Liver (tissue), 9 donors: ENCODE results near the gene PEAR1. TPM values are rescaled to one million over a fixed set of nuclear protein-coding genes. Genes with fewer than 3 reads are reported as not detected.

Source experiments
- DNase-seq: peaks from one replicate; pipeline ENCODE4 v3.0.0-alpha.2; 2017; ENCODE audit warnings: low spot score
- H3K27ac ChIP-seq, 2 donors: one replicate each; pipeline ENCODE4 v1.7.0; 2013; ENCODE audit warnings: inconsistent platforms in 2 of 2, low read length in 2 of 2, control low read depth in 1 of 2, low read depth in 1 of 2, mild to moderate bottlenecking in 1 of 2
- H3K27me3 ChIP-seq, 4 donors: one replicate each; pipeline versions ENCODE4 v1.6.1 to v1.7.0; 2013; ENCODE audit warnings: low read length in 3 of 4, inconsistent platforms in 1 of 4, mild to moderate bottlenecking in 1 of 4, moderate library complexity in 1 of 4; ENCODE audit not compliant: control insufficient read depth in 4 of 4, insufficient read depth in 4 of 4
- H3K36me3 ChIP-seq, 4 donors: one replicate each; pipeline versions ENCODE4 v1.6.1 to v1.7.0; 2013; ENCODE audit warnings: low read length in 3 of 4, mild to moderate bottlenecking in 3 of 4, low read depth in 1 of 4, moderate library complexity in 1 of 4; ENCODE audit not compliant: control insufficient read depth in 4 of 4, insufficient read depth in 3 of 4
- H3K4me1 ChIP-seq, 4 donors: one replicate each; pipeline versions ENCODE4 v1.6.1 to v1.7.0; 2013; ENCODE audit warnings: low read length in 3 of 4, mild to moderate bottlenecking in 3 of 4, moderate library complexity in 1 of 4; ENCODE audit not compliant: control insufficient read depth in 4 of 4, insufficient read depth in 4 of 4
- H3K4me3 ChIP-seq, 3 donors: one replicate each; pipeline versions ENCODE4 v1.6.1 to v1.7.0; 2013; ENCODE audit warnings: low read length in 3 of 3, control low read depth in 1 of 3, low read depth in 1 of 3, mild to moderate bottlenecking in 1 of 3
- H3K9ac ChIP-seq, 2 donors: one replicate each; pipeline ENCODE4 v1.7.0; 2013; ENCODE audit warnings: low read length in 2 of 2, mild to moderate bottlenecking in 2 of 2, moderate library complexity in 2 of 2, control low read depth in 1 of 2, low read depth in 1 of 2
- H3K9me3 ChIP-seq, 4 donors: one replicate each; pipeline versions ENCODE4 v1.6.1 to v1.7.0; 2013; ENCODE audit warnings: low read length in 3 of 4; ENCODE audit not compliant: control insufficient read depth in 4 of 4
- CTCF ChIP-seq: fragments of 150-350 bp; IDR thresholded peaks from 2 replicates; pipeline ENCODE4 v1.5.1; 2017; ENCODE audit warnings: improper control_type of control experiment, low read depth, low read length; ENCODE audit not compliant: missing input control
- EGR1 ChIP-seq, 2 donors: IDR thresholded peaks; 2 replicates each; pipeline ENCODE4 v1.6.1; 2016 to 2018; ENCODE audit warnings: antibody characterized with exemption in 2 of 2, low read depth in 2 of 2
- FOXA2 ChIP-seq: IDR thresholded peaks from 2 replicates; pipeline ENCODE4 v1.6.1; 2016; ENCODE audit warnings: antibody characterized with exemption
- GABPA ChIP-seq, 2 donors: IDR thresholded peaks in 1 of 2; conservative IDR thresholded peaks in 1 of 2; 2 replicates each; pipeline ENCODE4 v1.6.1; 2016; ENCODE audit warnings: antibody characterized with exemption in 2 of 2, mild to moderate bottlenecking in 1 of 2, moderate library complexity in 1 of 2
- HNF4A ChIP-seq, 2 donors: conservative IDR thresholded peaks; 2 replicates each; pipeline ENCODE4 v1.6.1; 2016; ENCODE audit warnings: antibody characterized with exemption in 2 of 2, mild to moderate bottlenecking in 2 of 2
- HNF4G ChIP-seq: IDR thresholded peaks from 2 replicates; pipeline ENCODE4 v1.6.1; 2016; ENCODE audit warnings: antibody characterized with exemption
- MAX ChIP-seq: IDR thresholded peaks from 2 replicates; pipeline ENCODE4 v1.6.1; 2016; ENCODE audit warnings: antibody characterized with exemption
- NR2F2 ChIP-seq: IDR thresholded peaks from 2 replicates; pipeline ENCODE4 v1.6.1; 2016; ENCODE audit warnings: antibody characterized with exemption
- REST ChIP-seq: IDR thresholded peaks from 2 replicates; pipeline ENCODE4 v1.6.1; 2016; ENCODE audit warnings: antibody characterized with exemption, mild to moderate bottlenecking
- SP1 ChIP-seq: IDR thresholded peaks from 2 replicates; pipeline ENCODE4 v1.6.1; 2018; ENCODE audit warnings: antibody characterized with exemption, mild to moderate bottlenecking
- TAF1 ChIP-seq: conservative IDR thresholded peaks from 2 replicates; pipeline ENCODE4 v1.6.1; 2016; ENCODE audit warnings: antibody characterized with exemption, mild to moderate bottlenecking
- YY1 ChIP-seq: IDR thresholded peaks from 2 replicates; pipeline ENCODE4 v1.6.1; 2016; ENCODE audit warnings: antibody characterized with exemption, mild to moderate bottlenecking
- ZBTB33 ChIP-seq: IDR thresholded peaks from 2 replicates; pipeline ENCODE4 v1.6.1; 2016; ENCODE audit warnings: antibody characterized with exemption
- WGBS: extraction: QIAGEN DNeasy Blood & Tissue Kit; methylation state at CpG from one replicate; pipeline ENCODE4 v1.1.7; 2013; 5-methylcytosine and 5-hydroxymethylcytosine counted together
- polyA plus RNA-seq, 2 donors: library from polyadenylated mRNA; stranded (reverse) in 1 of 2; unstranded in 1 of 2; fragments of 200-250 nt in 1 of 2; fragments of >200 nt in 1 of 2; fragmentation: Nextera tagmentation in 1 of 2; extraction: Ambion mirVana in 1 of 2; gene quantifications; one replicate each; pipeline versions ENCODE4 v1.2.1 to v1.2.3, GENCODE V29; 2013 to 2015
- total RNA-seq, 2 donors: library from RNA; depleted of rRNA; stranded (reverse); fragments of >200 nt; gene quantifications; one replicate each; pipeline ENCODE4 v1.2.3, GENCODE V29; 2014
- donor health status: healthy.
- donor health status: healthy.
- donor health status: healthy.
- donor health status: healthy.
- donor health status: healthy.

Gene PEAR1
- total and polyA plus RNA-seq, 4 donors, result 2.1 to 4.4 (median 3.1) TPM

- no peaks in the 10 kb centered on the region for H3K36me3 ChIP-seq
- H3K9ac ChIP-seq, result no peak overlapping the region
- no peak for DNase-seq
- H3K27ac ChIP-seq, result no peak overlapping the region
- H3K9me3 ChIP-seq, result no peaks in the 10 kb centered on the region
- WGBS, result 5% methylated on average over 64 of the region's 64 CpGs
- no peak overlapping the region for H3K4me3 ChIP-seq
- H3K4me1 ChIP-seq, result peaks cover 8 to 26% (median 11%) of the 10 kb centered on the region in 4 donors
- peaks cover 0 to 34% (median 17%) of the 10 kb centered on the region in 4 donors for H3K27me3 ChIP-seq
- TF ChIP-seq EGR1 (IDR thresholded peaks at IDR 0.05; ENCODE audit: low read depth in 2 of 2) (no peak), CTCF (no peak), FOXA2 (no peak), SP1 (no peak), TAF1 (no peak), ZBTB33 (no peak), REST (no peak)
Measured at GRCh38 chr1:156923670-156924477, 30.4 kb downstream of the PEAR1 start.

- Histone ChIP-seq H3K9ac (no peak overlapping the region), H3K27me3 (peaks cover 0 to 36% (median 17%) of the 10 kb centered on the region in 4 donors), H3K4me3 (no peak overlapping the region), H3K4me1 (peaks cover 8 to 26% (median 11%) of the 10 kb centered on the region in 4 donors), H3K27ac (no peak overlapping the region), H3K36me3 (no peaks in the 10 kb centered on the region), H3K9me3 (no peaks in the 10 kb centered on the region)
- TF ChIP-seq ZBTB33 (no peak), HNF4A (conservative IDR thresholded peaks at IDR 0.05) (no peak), YY1 (no peak), NR2F2 (no peak), HNF4G (no peak), MAX (no peak), GABPA (IDR thresholded peaks at IDR 0.05 in 1 of 2, conservative IDR thresholded peaks at IDR 0.05 in 1 of 2) (no peak), CTCF (no peak)
- 28% methylated on average over 22 of the region's 22 CpGs for WGBS
- DNase-seq, result no peak
Measured at GRCh38 chr1:156924478-156925153, 31.1 kb downstream of the PEAR1 start.
